ENCODE results near the gene PRR20A.
"Not testable (repeated sequence)": the region's sequence is repeated elsewhere in the genome, so short reads cannot be mapped to it uniquely, and the experiment has no call there.

The PRR20A gene

GRCh38 chr13:57140235-57140968 lies at the start of gene PRR20A:
TSS of gene PRR20A (plus strand) at chr13:57140918. CDS start at chr13:57141305, 387 bp downstream.
- not testable (repeated sequence) for H3K4me1 ChIP-seq (ENCODE audit: control insufficient read depth, insufficient read depth, low read length); H3K9ac ChIP-seq (ENCODE audit: low read depth, low read length); H3K36me3 ChIP-seq (ENCODE audit: control insufficient read depth, insufficient read depth, low read length); H3K4me3 ChIP-seq (ENCODE audit: low read depth, low read length); H3K9me3 ChIP-seq (ENCODE audit: control insufficient read depth, insufficient read depth, low read length); H3K27me3 ChIP-seq (ENCODE audit: control insufficient read depth, insufficient read depth, low read length)

GRCh38 chr13:57114945-57115344 lies 25.8 kb upstream of the PRR20A start:
- Histone ChIP-seq H3K4me3 (ENCODE audit: low read depth, low read length) (no peak overlapping the region), H3K4me1 (ENCODE audit: control insufficient read depth, insufficient read depth, low read length) (no peaks in the 10 kb centered on the region), H3K9me3 (ENCODE audit: control insufficient read depth, insufficient read depth, low read length) (no peaks in the 10 kb centered on the region), H3K9ac (ENCODE audit: low read depth, low read length) (no peak overlapping the region), H3K36me3 (ENCODE audit: control insufficient read depth, insufficient read depth, low read length) (no peaks in the 10 kb centered on the region), H3K27me3 (ENCODE audit: control insufficient read depth, insufficient read depth, low read length) (no peaks in the 10 kb centered on the region)

GRCh38 chr13:57123681-57124080 lies 17.0 kb upstream of the PRR20A start:
- Histone ChIP-seq H3K36me3 (ENCODE audit: control insufficient read depth, insufficient read depth, low read length) (no peaks in the 10 kb centered on the region), H3K4me1 (ENCODE audit: control insufficient read depth, insufficient read depth, low read length) (no peaks in the 10 kb centered on the region), H3K9me3 (ENCODE audit: control insufficient read depth, insufficient read depth, low read length) (no peaks in the 10 kb centered on the region), H3K27me3 (ENCODE audit: control insufficient read depth, insufficient read depth, low read length) (no peaks in the 10 kb centered on the region), H3K4me3 (ENCODE audit: low read depth, low read length) (no peak overlapping the region), H3K9ac (ENCODE audit: low read depth, low read length) (no peak overlapping the region)

- no peaks in the 10 kb centered on the region for H3K36me3 ChIP-seq (ENCODE audit: control insufficient read depth, insufficient read depth, low read length)
- H3K4me3 ChIP-seq (ENCODE audit: low read depth, low read length), result no peak overlapping the region
- H3K4me1 ChIP-seq (ENCODE audit: control insufficient read depth, insufficient read depth, low read length), result no peaks in the 10 kb centered on the region
- H3K9ac ChIP-seq (ENCODE audit: low read depth, low read length), result no peak overlapping the region
- H3K9me3 ChIP-seq (ENCODE audit: control insufficient read depth, insufficient read depth, low read length), result no peaks in the 10 kb centered on the region
- H3K27me3 ChIP-seq (ENCODE audit: control insufficient read depth, insufficient read depth, low read length), result no peaks in the 10 kb centered on the region
Observed at GRCh38 chr13:57128909-57129308, 11.8 kb upstream of the PRR20A start.

GRCh38 chr13:57136093-57136492 lies 4.6 kb upstream of the PRR20A start:
- Histone ChIP-seq H3K4me3 (ENCODE audit: low read depth, low read length) (no peak overlapping the region), H3K36me3 (ENCODE audit: control insufficient read depth, insufficient read depth, low read length) (no peaks in the 10 kb centered on the region), H3K27me3 (ENCODE audit: control insufficient read depth, insufficient read depth, low read length) (no peaks in the 10 kb centered on the region), H3K9me3 (ENCODE audit: control insufficient read depth, insufficient read depth, low read length) (no peaks in the 10 kb centered on the region), H3K9ac (ENCODE audit: low read depth, low read length) (no peak overlapping the region), H3K4me1 (ENCODE audit: control insufficient read depth, insufficient read depth, low read length) (no peaks in the 10 kb centered on the region)

- Histone ChIP-seq H3K4me3 (ENCODE audit: low read depth, low read length) (no peak overlapping the region), H3K9me3 (ENCODE audit: control insufficient read depth, insufficient read depth, low read length) (no peaks in the 10 kb centered on the region), H3K27me3 (ENCODE audit: control insufficient read depth, insufficient read depth, low read length) (no peaks in the 10 kb centered on the region), H3K9ac (ENCODE audit: low read depth, low read length) (no peak overlapping the region), H3K36me3 (ENCODE audit: control insufficient read depth, insufficient read depth, low read length) (no peaks in the 10 kb centered on the region), H3K4me1 (ENCODE audit: control insufficient read depth, insufficient read depth, low read length) (no peaks in the 10 kb centered on the region)
Observed at GRCh38 chr13:57137585-57137984, 3.1 kb upstream of the PRR20A start.

- Histone ChIP-seq H3K27me3 (ENCODE audit: control insufficient read depth, insufficient read depth, low read length) (no peaks in the 10 kb centered on the region), H3K9me3 (ENCODE audit: control insufficient read depth, insufficient read depth, low read length) (no peaks in the 10 kb centered on the region), H3K4me3 (ENCODE audit: low read depth, low read length) (no peak overlapping the region), H3K9ac (ENCODE audit: low read depth, low read length) (no peak overlapping the region), H3K4me1 (ENCODE audit: control insufficient read depth, insufficient read depth, low read length) (no peaks in the 10 kb centered on the region), H3K36me3 (ENCODE audit: control insufficient read depth, insufficient read depth, low read length) (no peaks in the 10 kb centered on the region)
Observed at GRCh38 chr13:57138988-57139387, 1.7 kb upstream of the PRR20A start.

GRCh38 chr13:57139781-57140180 lies 937 bp upstream of the PRR20A start:
- H3K36me3 ChIP-seq (ENCODE audit: control insufficient read depth, insufficient read depth, low read length); H3K4me1 ChIP-seq (ENCODE audit: control insufficient read depth, insufficient read depth, low read length); H3K9me3 ChIP-seq (ENCODE audit: control insufficient read depth, insufficient read depth, low read length); H3K9ac ChIP-seq (ENCODE audit: low read depth, low read length); H3K27me3 ChIP-seq (ENCODE audit: control insufficient read depth, insufficient read depth, low read length); H3K4me3 ChIP-seq (ENCODE audit: low read depth, low read length): not testable (repeated sequence)

- not testable (repeated sequence) for H3K27me3 ChIP-seq (ENCODE audit: control insufficient read depth, insufficient read depth, low read length); H3K9ac ChIP-seq (ENCODE audit: low read depth, low read length); H3K4me1 ChIP-seq (ENCODE audit: control insufficient read depth, insufficient read depth, low read length); H3K4me3 ChIP-seq (ENCODE audit: low read depth, low read length); H3K36me3 ChIP-seq (ENCODE audit: control insufficient read depth, insufficient read depth, low read length); H3K9me3 ChIP-seq (ENCODE audit: control insufficient read depth, insufficient read depth, low read length)
Observed at GRCh38 chr13:57147188-57147587, 6.5 kb downstream of the PRR20A start, which contains the start of gene PRR20B. TSS of gene PRR20B (plus strand) at chr13:57147488. CDS start at chr13:57147875, 387 bp downstream.

- H3K9me3 ChIP-seq (ENCODE audit: control insufficient read depth, insufficient read depth, low read length); H3K9ac ChIP-seq (ENCODE audit: low read depth, low read length); H3K4me1 ChIP-seq (ENCODE audit: control insufficient read depth, insufficient read depth, low read length); H3K4me3 ChIP-seq (ENCODE audit: low read depth, low read length); H3K36me3 ChIP-seq (ENCODE audit: control insufficient read depth, insufficient read depth, low read length); H3K27me3 ChIP-seq (ENCODE audit: control insufficient read depth, insufficient read depth, low read length): not testable (repeated sequence)
Observed at GRCh38 chr13:57148106-57148505, 7.4 kb downstream of the PRR20A start.

GRCh38 chr13:57153761-57154160 lies 13.0 kb downstream of the PRR20A start, which contains the start of gene PRR20C:
TSS of gene PRR20C (plus strand) at chr13:57154061. CDS start at chr13:57154448, 387 bp downstream.
- H3K4me3 ChIP-seq (ENCODE audit: low read depth, low read length); H3K27me3 ChIP-seq (ENCODE audit: control insufficient read depth, insufficient read depth, low read length); H3K36me3 ChIP-seq (ENCODE audit: control insufficient read depth, insufficient read depth, low read length); H3K9me3 ChIP-seq (ENCODE audit: control insufficient read depth, insufficient read depth, low read length); H3K9ac ChIP-seq (ENCODE audit: low read depth, low read length); H3K4me1 ChIP-seq (ENCODE audit: control insufficient read depth, insufficient read depth, low read length): not testable (repeated sequence)

- not testable (repeated sequence) for H3K4me3 ChIP-seq (ENCODE audit: low read depth, low read length); H3K9me3 ChIP-seq (ENCODE audit: control insufficient read depth, insufficient read depth, low read length); H3K27me3 ChIP-seq (ENCODE audit: control insufficient read depth, insufficient read depth, low read length); H3K36me3 ChIP-seq (ENCODE audit: control insufficient read depth, insufficient read depth, low read length); H3K9ac ChIP-seq (ENCODE audit: low read depth, low read length); H3K4me1 ChIP-seq (ENCODE audit: control insufficient read depth, insufficient read depth, low read length)
Observed at GRCh38 chr13:57160332-57160731, 19.6 kb downstream of the PRR20A start, which contains the start of gene PRR20D. TSS of gene PRR20D (plus strand) at chr13:57160632. CDS start at chr13:57161019, 387 bp downstream.

All from iPS-15b (cell line).